Measurements from ENCODE around the gene GNB1. TPM values are rescaled to one million over a fixed set of nuclear protein-coding genes. Genes with fewer than 3 reads are reported as not detected.

GNB1 gene
- total RNA-seq, 1 donor from 2014 or later, result 474 TPM

DNA sequence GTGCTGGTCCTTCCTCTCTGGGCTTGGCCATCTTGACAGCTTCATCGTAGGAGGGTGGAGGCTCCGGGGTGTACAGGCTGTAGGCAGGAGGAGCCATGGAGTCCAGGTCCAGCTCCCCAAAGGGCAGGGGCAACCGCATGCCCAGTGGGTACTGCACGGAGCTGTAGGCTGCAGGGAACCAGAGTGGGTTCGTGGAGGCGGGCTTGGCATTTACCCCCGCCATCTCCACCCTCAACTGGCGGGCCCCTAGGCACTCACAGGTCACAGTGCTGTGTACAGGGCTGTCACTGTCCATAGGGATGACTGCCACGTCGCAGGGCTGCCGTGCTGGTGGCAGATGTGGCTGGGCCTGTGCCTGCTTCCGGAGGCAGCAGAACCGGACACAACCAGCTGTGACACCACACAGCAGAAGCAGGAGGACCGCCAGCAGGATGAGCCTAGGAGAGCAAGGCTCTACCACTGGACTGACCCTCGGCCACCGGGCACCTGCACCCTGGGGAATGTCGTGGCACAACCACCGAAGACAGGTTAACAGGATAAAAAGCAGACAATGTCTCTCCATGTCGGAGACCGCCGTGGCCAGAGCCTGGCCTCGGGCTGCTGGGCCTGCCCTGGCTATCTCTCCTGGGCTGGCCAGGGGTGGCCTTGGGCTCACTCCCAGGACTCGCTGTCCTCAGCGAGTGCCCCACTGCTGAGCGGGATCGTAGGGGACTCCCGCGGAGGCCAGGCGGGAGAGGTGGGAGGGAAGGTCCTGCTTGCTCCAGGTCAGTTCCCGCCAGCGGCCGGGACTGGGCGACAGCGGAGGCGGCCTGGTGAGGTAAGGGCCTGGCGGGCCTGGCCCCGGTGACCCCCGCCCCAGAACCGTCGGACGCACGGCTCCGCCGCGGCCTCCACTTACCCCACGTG lies 27.4 kb upstream of the GNB1 start:
- Mint-ChIP-seq H3K27me3 (ENCODE audit: low read depth) (no peaks in the 10 kb centered on the region), H3K4me1 (peaks cover 11% of the 10 kb centered on the region), H3K36me3 (ENCODE audit: low read depth) (no peaks in the 10 kb centered on the region), H3K27ac (ENCODE audit: unreplicated experiment) (peak overlapping the region; percentile 50), H3K9me3 (no peaks in the 10 kb centered on the region), H3K4me3 (peak overlapping the region; percentile 41)
- TF ChIP-seq, protein P1, sequence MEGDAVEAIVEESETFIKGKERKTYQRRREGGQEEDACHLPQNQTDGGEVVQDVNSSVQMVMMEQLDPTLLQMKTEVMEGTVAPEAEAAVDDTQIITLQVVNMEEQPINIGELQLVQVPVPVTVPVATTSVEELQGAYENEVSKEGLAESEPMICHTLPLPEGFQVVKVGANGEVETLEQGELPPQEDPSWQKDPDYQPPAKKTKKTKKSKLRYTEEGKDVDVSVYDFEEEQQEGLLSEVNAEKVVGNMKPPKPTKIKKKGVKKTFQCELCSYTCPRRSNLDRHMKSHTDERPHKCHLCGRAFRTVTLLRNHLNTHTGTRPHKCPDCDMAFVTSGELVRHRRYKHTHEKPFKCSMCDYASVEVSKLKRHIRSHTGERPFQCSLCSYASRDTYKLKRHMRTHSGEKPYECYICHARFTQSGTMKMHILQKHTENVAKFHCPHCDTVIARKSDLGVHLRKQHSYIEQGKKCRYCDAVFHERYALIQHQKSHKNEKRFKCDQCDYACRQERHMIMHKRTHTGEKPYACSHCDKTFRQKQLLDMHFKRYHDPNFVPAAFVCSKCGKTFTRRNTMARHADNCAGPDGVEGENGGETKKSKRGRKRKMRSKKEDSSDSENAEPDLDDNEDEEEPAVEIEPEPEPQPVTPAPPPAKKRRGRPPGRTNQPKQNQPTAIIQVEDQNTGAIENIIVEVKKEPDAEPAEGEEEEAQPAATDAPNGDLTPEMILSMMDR (conservative IDR thresholded peaks at IDR 0.05), result no peak
- DNase-seq (ENCODE audit: low read depth, low spot score), result no peak

DNA sequence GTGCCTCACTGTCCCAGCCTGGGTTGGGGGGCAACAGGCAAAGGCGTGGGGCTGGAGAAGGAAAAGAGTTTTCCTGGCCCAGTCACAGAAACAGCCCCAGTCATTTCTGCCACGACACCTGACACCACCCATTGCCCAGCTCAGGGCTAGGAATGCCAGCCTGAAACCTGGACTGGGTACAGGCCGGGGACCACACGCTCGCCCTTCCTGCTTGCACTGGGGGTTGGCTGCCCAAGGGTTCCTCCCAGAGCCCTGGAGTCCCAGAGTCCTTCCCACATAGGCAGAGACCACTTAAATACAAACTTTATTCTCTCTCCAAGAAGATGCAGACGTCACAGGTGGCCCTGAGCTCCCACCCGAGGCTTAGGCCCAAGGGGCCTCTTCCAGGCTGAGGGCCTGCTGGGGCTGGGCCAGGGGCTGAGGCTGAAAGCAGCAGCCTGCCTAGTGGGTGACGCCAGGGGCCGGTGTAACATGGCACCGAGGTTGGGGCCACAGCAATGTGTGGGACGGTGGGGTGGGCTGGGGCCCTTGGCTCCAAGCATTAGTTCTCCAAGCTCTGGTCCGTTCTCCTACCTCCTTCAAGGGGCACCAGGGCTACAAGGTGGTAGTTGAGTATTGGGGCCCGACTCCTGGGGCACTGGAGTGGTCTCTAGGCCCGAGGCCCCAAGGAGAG lies 26.6 kb upstream of the GNB1 start:
- TF ChIP-seq, protein P1 (conservative IDR thresholded peaks at IDR 0.05), result no peak
- H3K4me1 Mint-ChIP-seq, result peaks cover 11% of the 10 kb centered on the region
- H3K9me3 Mint-ChIP-seq, result no peaks in the 10 kb centered on the region
- no peak for DNase-seq (ENCODE audit: low read depth, low spot score)
- H3K27ac Mint-ChIP-seq (ENCODE audit: unreplicated experiment), result no peak overlapping the region
- H3K36me3 Mint-ChIP-seq (ENCODE audit: low read depth), result no peaks in the 10 kb centered on the region
- H3K4me3 Mint-ChIP-seq, result peak overlapping the region; percentile 41
- H3K27me3 Mint-ChIP-seq (ENCODE audit: low read depth), result no peaks in the 10 kb centered on the region

DNA sequence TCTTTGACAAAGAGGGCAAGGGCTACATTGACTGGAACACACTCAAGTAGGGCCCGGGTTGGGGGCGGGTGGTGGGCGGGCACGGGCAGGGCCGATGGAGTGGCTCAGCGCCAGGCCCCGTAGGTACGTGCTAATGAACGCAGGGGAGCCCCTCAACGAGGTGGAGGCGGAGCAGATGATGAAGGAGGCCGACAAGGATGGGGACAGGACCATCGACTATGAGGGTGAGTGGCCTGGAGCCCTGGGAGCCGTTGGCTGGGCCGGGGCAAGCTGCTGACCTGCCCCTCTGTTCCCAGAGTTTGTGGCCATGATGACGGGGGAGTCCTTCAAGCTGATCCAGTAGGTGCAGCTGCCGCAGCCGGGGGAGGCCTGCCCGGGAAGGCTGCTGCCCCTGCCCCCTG lies 26.0 kb upstream of the GNB1 start:
- TF ChIP-seq, protein P1 (conservative IDR thresholded peaks at IDR 0.05), result no peak
- no peaks in the 10 kb centered on the region for H3K36me3 Mint-ChIP-seq (ENCODE audit: low read depth)
- H3K4me3 Mint-ChIP-seq, result peak overlapping the region; percentile 41
- H3K27ac Mint-ChIP-seq (ENCODE audit: unreplicated experiment), result no peak overlapping the region
- no peaks in the 10 kb centered on the region for H3K27me3 Mint-ChIP-seq (ENCODE audit: low read depth)
- H3K9me3 Mint-ChIP-seq, result no peaks in the 10 kb centered on the region
- H3K4me1 Mint-ChIP-seq, result peaks cover 11% of the 10 kb centered on the region
- no peak for DNase-seq (ENCODE audit: low read depth, low spot score)

DNA sequence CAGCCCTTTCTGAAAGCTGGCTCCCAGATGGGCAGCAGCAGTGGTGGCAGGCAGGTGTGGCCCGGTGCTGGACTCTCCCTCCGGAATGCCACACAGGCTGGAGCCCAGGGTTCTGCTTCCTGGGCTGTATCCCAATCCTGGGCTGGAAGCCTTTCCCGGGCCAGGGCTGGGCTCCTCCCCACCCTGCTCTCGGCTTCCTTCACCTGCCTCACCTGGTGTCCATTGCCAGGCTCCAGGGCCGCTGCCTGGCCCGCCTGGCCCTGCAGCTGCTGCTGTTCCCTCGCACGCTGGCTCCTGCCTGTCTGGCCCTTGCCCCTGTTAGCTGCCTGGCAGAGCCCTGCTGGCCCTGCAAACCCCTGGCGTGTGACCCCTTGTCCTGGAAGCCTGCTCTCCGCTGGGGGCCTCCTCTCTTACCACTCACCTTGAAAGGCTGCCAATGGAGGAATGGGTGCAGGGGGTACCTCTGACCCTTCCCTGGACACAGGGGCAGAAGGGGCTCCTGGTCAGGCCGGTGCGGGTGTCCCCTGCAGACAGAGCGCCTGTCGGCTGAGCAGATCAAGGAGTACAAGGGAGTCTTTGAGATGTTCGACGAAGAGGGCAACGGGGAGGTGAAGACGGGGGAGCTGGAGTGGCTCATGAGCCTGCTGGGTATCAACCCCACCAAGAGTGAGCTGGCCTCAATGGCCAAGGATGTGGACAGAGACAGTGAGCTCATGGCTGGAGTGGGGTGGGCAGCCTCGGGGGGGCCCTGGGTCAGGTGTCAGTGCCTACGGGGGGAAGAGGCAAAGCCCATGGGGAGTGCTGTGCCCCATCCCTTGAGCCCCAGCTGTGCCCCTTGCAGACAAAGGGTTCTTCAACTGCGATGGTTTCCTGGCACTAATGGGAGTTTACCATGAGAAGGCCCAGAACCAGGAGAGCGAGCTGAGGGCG lies 25.3 kb upstream of the GNB1 start:
- Mint-ChIP-seq H3K9me3 (no peaks in the 10 kb centered on the region), H3K4me3 (peak overlapping the region; percentile 41)

More for the DNA sequence above, 25.3 kb upstream of the GNB1 start:
- DNase-seq (ENCODE audit: low read depth, low spot score), result no peak
- Mint-ChIP-seq H3K4me1 (peaks cover 11% of the 10 kb centered on the region), H3K27ac (ENCODE audit: unreplicated experiment) (no peak overlapping the region), H3K36me3 (ENCODE audit: low read depth) (no peaks in the 10 kb centered on the region), H3K27me3 (ENCODE audit: low read depth) (no peaks in the 10 kb centered on the region)
- TF ChIP-seq, protein P1 (conservative IDR thresholded peaks at IDR 0.05), result no peak
